Stimulated activated CD4-positive, alpha-beta T cell treated with anti-CD3 and anti-CD28 coated beads, TNF-alpha, amount 100 ng/mL, for 48 hours (primary cell): ENCODE results near the gene SEC16B.

Source experiments
- DNase-seq, 3 donors: peaks; one replicate each; pipeline ENCODE4 v3.0.0-alpha.2; 2020; ENCODE audit warnings: low read depth in 3 of 3

Gene SEC16B

GRCh38 chr1:177979272-177979671, 9.4 kb upstream of the SEC16B start:
- DNase-seq, result no peak

GRCh38 chr1:177978530-177978929, 8.7 kb upstream of the SEC16B start:
- DNase-seq, result no peak

- no peak for DNase-seq
Observed at GRCh38 chr1:177977141-177977540, 7.3 kb upstream of the SEC16B start.

GRCh38 chr1:177976596-177976995, 6.7 kb upstream of the SEC16B start:
- no peak for DNase-seq

- no peak for DNase-seq
Observed at GRCh38 chr1:177975588-177976495, 6.0 kb upstream of the SEC16B start.

GRCh38 chr1:177973585-177973984, 3.7 kb upstream of the SEC16B start:
- DNase-seq, result no peak

- DNase-seq, result no peak
Observed at GRCh38 chr1:177969109-177969508, 749 bp downstream of the SEC16B start.

- no peak for DNase-seq
Observed at GRCh38 chr1:177966199-177966598, 3.7 kb downstream of the SEC16B start.

- DNase-seq, result no peak
Observed at GRCh38 chr1:177965293-177965692, 4.6 kb downstream of the SEC16B start.

- DNase-seq, result no peak
Observed at GRCh38 chr1:177964336-177964735, 5.5 kb downstream of the SEC16B start.

GRCh38 chr1:177960939-177961622, 8.8 kb downstream of the SEC16B start:
- DNase-seq, result no peak

- no peak for DNase-seq
Observed at GRCh38 chr1:177959811-177960515, 9.9 kb downstream of the SEC16B start.

- no peak for DNase-seq
Observed at GRCh38 chr1:177958092-177958491, 11.8 kb downstream of the SEC16B start.

GRCh38 chr1:177954076-177954475, 15.8 kb downstream of the SEC16B start:
- no peak for DNase-seq

- no peak for DNase-seq
Observed at GRCh38 chr1:177953549-177953948, 16.3 kb downstream of the SEC16B start.

GRCh38 chr1:177952691-177953090, 17.2 kb downstream of the SEC16B start:
- DNase-seq, result no peak

GRCh38 chr1:177952249-177952648, 17.6 kb downstream of the SEC16B start:
- DNase-seq, result no peak

GRCh38 chr1:177950506-177950905, 19.4 kb downstream of the SEC16B start:
- DNase-seq, result no peak

- DNase-seq, result peak in 1 of 3 donors; percentile 2
Observed at GRCh38 chr1:177948336-177948972, 21.4 kb downstream of the SEC16B start.

GRCh38 chr1:177947623-177948022, 22.2 kb downstream of the SEC16B start:
- no peak for DNase-seq

GRCh38 chr1:177945943-177946650, 23.8 kb downstream of the SEC16B start:
- peak; percentile 6 to 12 (median 6) for DNase-seq
